Transverse colon (tissue), 4 donors: ENCODE data around the gene GPR171. TPM values are rescaled to one million over a fixed set of nuclear protein-coding genes. Genes with fewer than 3 reads are reported as not detected.
"Not testable (repeated sequence)": the region's sequence is repeated elsewhere in the genome, so short reads cannot be mapped to it uniquely, and the experiment has no call there.

Experiments used
- DNase-seq: peaks from one replicate; pipeline ENCODE4 v3.0.0-alpha.2; 2019
- H3K27ac ChIP-seq, 4 donors: fragments of 200-600 bp; sonication (generic); 2 replicates each; pipeline ENCODE4 v1.5.1; 2016 to 2018; ENCODE audit warnings: inconsistent platforms in 4 of 4
- H3K27me3 ChIP-seq: fragments of 200-600 bp; sonication (generic); 2 replicates; pipeline ENCODE4 v1.5.1; 2017; ENCODE audit warnings: inconsistent platforms
- H3K36me3 ChIP-seq, 4 donors: fragments of 200-600 bp; sonication (generic); 2 replicates each; pipeline ENCODE4 v1.5.1; 2017 to 2019; ENCODE audit warnings: inconsistent platforms in 4 of 4
- H3K4me1 ChIP-seq, 4 donors: fragments of 200-600 bp; sonication (generic); 2 replicates each; pipeline ENCODE4 v1.5.1; 2017 to 2020; ENCODE audit warnings: inconsistent platforms in 4 of 4
- H3K4me3 ChIP-seq, 4 donors: fragments of 200-600 bp; sonication (generic); 1 replicate in 1 of 4; 2 replicates in 3 of 4; pipeline versions ENCODE4 v1.5.1 to v1.6.1; 2017 to 2019; ENCODE audit warnings: inconsistent platforms in 4 of 4
- H3K9me3 ChIP-seq, 2 donors: fragments of 200-600 bp; sonication (generic); 2 replicates each; pipeline ENCODE4 v1.5.1; 2017 to 2019; ENCODE audit warnings: inconsistent platforms in 2 of 2
- CTCF ChIP-seq, 5 experiments: fragments of 200-600 bp in 3 of 5; fragments of 450-650 bp in 2 of 5; sonication (generic) in 3 of 5; IDR thresholded peaks; 1 replicate in 2 of 5; 2 replicates in 3 of 5; pipeline ENCODE4 v1.5.1; 2016 to 2017; ENCODE audit warnings: antibody characterized with exemption in 5 of 5, inconsistent platforms in 3 of 5, mild to moderate bottlenecking in 2 of 5, moderate library complexity in 1 of 5
- EP300 ChIP-seq: sonication (generic); formaldehyde crosslinking; IDR thresholded peaks from one replicate; pipeline ENCODE4 v1.6.1; 2017; ENCODE audit warnings: antibody characterized with exemption, low read depth
- POLR2A ChIP-seq: fragments of 450-650 bp; IDR thresholded peaks from one replicate; pipeline ENCODE4 v1.6.1; 2016; ENCODE audit warnings: antibody characterized with exemption, mild to moderate bottlenecking, moderate library complexity
- POLR2AphosphoS5 ChIP-seq, 3 donors: sonication (generic); formaldehyde crosslinking; IDR thresholded peaks; one replicate each; pipeline ENCODE4 v1.6.1; 2016; ENCODE audit warnings: antibody characterized with exemption in 3 of 3
- WGBS, 2 donors: methylation state at CpG; one replicate each; pipeline ENCODE4 v1.1.5; 2018; ENCODE audit warnings: low coverage in 1 of 2; 5-methylcytosine and 5-hydroxymethylcytosine counted together
- in situ Hi-C, 4 donors: fragments of 200-750 bp; cut with MboI; loops; one replicate each; pipeline versions ENCODE4 v1.15.0 to v1.15.1; 2017; ENCODE audit warnings: low sequenced_read_pairs in 3 of 4, low pct_ligation_motif_present in 1 of 4, low pct_unique_long_range_greater_than_20kb in 1 of 4
- intact Hi-C: fragments of 100-400 bp; cut with DNase I; formaldehyde crosslinking; loops from one replicate; pipeline ENCODE4 v1.15.1; 2023; ENCODE audit warnings: low total_unique reads
- total RNA-seq, 4 donors: library from RNA; depleted of rRNA; stranded (reverse); fragments of >200 nt; gene quantifications; one replicate each; pipeline ENCODE4 v1.1.0, GENCODE V29; 2016

Gene GPR171
- total RNA-seq, 4 donors from 2014 or later = 3.8 to 6.8 TPM; not detected in 2

DNA sequence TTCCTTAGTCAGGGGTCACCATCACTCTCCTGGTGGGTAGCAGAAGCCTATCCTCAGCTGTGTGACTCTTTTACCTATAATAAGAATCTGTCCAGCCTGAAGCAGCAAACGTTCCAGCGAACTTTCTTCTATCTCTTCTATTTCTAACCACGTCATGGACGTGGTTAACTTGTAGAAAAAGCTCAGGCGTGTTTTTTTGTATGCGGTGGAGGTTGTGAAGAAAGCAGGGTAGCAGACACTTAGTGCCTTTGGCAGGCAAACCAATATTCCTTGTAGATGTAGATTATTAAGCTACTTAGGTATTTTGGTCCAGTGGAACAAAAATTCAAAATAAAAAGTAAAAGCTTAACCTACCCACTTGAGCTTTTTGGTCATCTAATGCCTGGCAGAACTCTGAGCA, 31.8 kb upstream of the GPR171 start:
- H3K36me3 ChIP-seq = no peaks in the 10 kb centered on the region
- intact Hi-C loops (no loop called here), in situ Hi-C loops (no loop called here)
- no peak for DNase-seq
- TF ChIP-seq POLR2AphosphoS5 (IDR thresholded peaks at IDR 0.05) (no peak), EP300 (no peak), CTCF (IDR thresholded peaks at IDR 0.05) (no peak), POLR2A (no peak)
- H3K27me3 ChIP-seq = no peaks in the 10 kb centered on the region
- H3K4me3 ChIP-seq = no peak overlapping the region
- H3K27ac ChIP-seq = peak overlapping the region in 2 of 4 donors; percentile 11 to 60
- H3K9me3 ChIP-seq = no peaks in the 10 kb centered on the region
- WGBS, 2 donors = 83 to 85% methylated on average over 6 of the region's 6 CpGs
- peaks cover 0 to 36% (median 10%) of the 10 kb centered on the region in 4 donors for H3K4me1 ChIP-seq

GRCh38 chr3:151232991-151233390, 30.0 kb upstream of the GPR171 start:
- H3K27ac ChIP-seq = no peak overlapping the region
- TF ChIP-seq POLR2AphosphoS5 (IDR thresholded peaks at IDR 0.05) = no peak
- no peak for TF ChIP-seq POLR2A
- TF ChIP-seq EP300 = no peak
- TF ChIP-seq CTCF (IDR thresholded peaks at IDR 0.05) = no peak
- intact Hi-C loops = no loop called here
- in situ Hi-C loops = no loop called here
- DNase-seq = no peak
- no peaks in the 10 kb centered on the region for H3K27me3 ChIP-seq
- WGBS, 2 donors = 83 to 88% methylated on average over 4 of the region's 4 CpGs
- H3K36me3 ChIP-seq = no peaks in the 10 kb centered on the region
- no peaks in the 10 kb centered on the region for H3K9me3 ChIP-seq
- no peak overlapping the region for H3K4me3 ChIP-seq
- peaks cover 0 to 44% (median 10%) of the 10 kb centered on the region in 4 donors for H3K4me1 ChIP-seq

DNA sequence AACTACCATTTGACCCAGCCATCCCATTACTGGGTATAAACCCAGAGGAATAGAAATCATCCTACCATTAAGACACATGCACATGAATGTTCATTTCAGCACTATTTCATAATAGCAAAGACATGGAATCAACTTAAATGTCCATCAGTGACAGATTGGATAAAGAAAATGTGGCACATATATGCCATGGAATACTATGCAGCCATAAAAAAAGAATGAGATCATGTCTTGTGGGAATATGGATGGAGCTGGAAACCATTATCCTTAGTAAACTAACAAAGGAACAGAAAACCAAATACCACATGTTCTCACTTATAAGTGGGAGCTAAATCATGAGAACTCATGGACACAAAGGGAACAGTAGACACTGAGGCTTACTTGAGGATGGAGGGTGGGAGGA, 29.4 kb upstream of the GPR171 start:
- H3K36me3 ChIP-seq, H3K4me3 ChIP-seq, H3K27ac ChIP-seq, H3K9me3 ChIP-seq, intact Hi-C loops, DNase-seq, in situ Hi-C loops, H3K27me3 ChIP-seq: not testable (repeated sequence)
- H3K4me1 ChIP-seq = peaks cover 0 to 50% (median 11%) of the 10 kb centered on the region in 4 donors

GRCh38 chr3:151230646-151231045, 27.6 kb upstream of the GPR171 start:
- DNase-seq = no peak
- intact Hi-C loops (no loop called here), in situ Hi-C loops (no loop called here)
- no peak for TF ChIP-seq POLR2A
- TF ChIP-seq CTCF (IDR thresholded peaks at IDR 0.05) = no peak
- no peak for TF ChIP-seq EP300
- TF ChIP-seq POLR2AphosphoS5 (IDR thresholded peaks at IDR 0.05) = no peak
- Histone ChIP-seq H3K27me3 (no peaks in the 10 kb centered on the region), H3K4me1 (peaks cover 0 to 58% (median 12%) of the 10 kb centered on the region in 4 donors), H3K4me3 (no peak overlapping the region), H3K27ac (peak overlapping the region; percentile 2 to 59 (median 18)), H3K9me3 (no peaks in the 10 kb centered on the region), H3K36me3 (no peaks in the 10 kb centered on the region)
- WGBS, 2 donors = 34 to 38% methylated on average over 4 of the region's 4 CpGs

DNA sequence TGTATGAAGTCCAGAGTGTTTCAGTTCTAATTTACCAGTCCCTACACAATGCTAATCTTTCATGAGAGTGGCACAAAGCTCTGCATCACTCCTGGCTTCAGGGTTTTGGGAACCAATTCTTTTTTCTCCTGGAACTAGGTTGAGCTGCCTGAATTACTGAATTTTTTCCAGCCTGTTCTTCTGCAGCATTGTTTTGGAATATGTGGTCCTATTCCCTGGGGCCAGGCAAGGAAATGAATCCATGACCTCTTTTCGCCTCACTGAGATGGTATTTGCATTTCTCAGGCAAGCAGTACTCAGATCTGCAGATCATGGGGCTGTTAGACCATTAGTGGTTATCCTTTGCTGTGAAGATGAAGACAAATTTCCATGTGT, 25.6 kb upstream of the GPR171 start:
- TF ChIP-seq CTCF (IDR thresholded peaks at IDR 0.05) = no peak
- no peak for TF ChIP-seq POLR2A
- no peak for TF ChIP-seq EP300
- TF ChIP-seq POLR2AphosphoS5 (IDR thresholded peaks at IDR 0.05) = no peak
- in situ Hi-C loops = loop anchor here in 3 of 4 donors (5.0 to 10.0 kb wide), 3 partner anchors 49 to 64 kb away; partner anchors contain the start of gene P2RY14 (in 1 of the 3)
- 63 to 71% methylated on average over 1 of the region's 1 CpG for WGBS, 2 donors
- DNase-seq = no peak
- no peak overlapping the region for H3K4me3 ChIP-seq
- peak overlapping the region; percentile 23 to 56 (median 45) for H3K27ac ChIP-seq
- no peaks in the 10 kb centered on the region for H3K9me3 ChIP-seq
- intact Hi-C loops = loop anchor here (5.0 kb wide), 1 partner anchor 99 kb away; the partner anchor contains the start of gene P2RY13
- no peaks in the 10 kb centered on the region for H3K36me3 ChIP-seq
- no peaks in the 10 kb centered on the region for H3K27me3 ChIP-seq
- H3K4me1 ChIP-seq = peaks cover 0 to 39% (median 6%) of the 10 kb centered on the region in 4 donors
